GM21360 (cell line): ENCODE data around the gene DNAJC12.
"Not testable (repeated sequence)": the region's sequence is repeated elsewhere in the genome, so short reads cannot be mapped to it uniquely, and the experiment has no call there.

Experiments
- ATAC-seq: cut with Tn5 transposase; IDR thresholded peaks from one replicate; pipeline ENCODE4 v1.9.1; 2021; ENCODE audit warnings: mild to moderate bottlenecking, moderate library complexity; ENCODE audit not compliant: unreplicated experiment

The DNAJC12 gene

GRCh38 chr10:67837541-67838314, at the start of gene DNAJC12:
Gene DNAJC12, minus strand, starts transcription at chr10:67838188. Its CDS starts 177 bp downstream, at chr10:67838011.
- no peak for ATAC-seq

DNA sequence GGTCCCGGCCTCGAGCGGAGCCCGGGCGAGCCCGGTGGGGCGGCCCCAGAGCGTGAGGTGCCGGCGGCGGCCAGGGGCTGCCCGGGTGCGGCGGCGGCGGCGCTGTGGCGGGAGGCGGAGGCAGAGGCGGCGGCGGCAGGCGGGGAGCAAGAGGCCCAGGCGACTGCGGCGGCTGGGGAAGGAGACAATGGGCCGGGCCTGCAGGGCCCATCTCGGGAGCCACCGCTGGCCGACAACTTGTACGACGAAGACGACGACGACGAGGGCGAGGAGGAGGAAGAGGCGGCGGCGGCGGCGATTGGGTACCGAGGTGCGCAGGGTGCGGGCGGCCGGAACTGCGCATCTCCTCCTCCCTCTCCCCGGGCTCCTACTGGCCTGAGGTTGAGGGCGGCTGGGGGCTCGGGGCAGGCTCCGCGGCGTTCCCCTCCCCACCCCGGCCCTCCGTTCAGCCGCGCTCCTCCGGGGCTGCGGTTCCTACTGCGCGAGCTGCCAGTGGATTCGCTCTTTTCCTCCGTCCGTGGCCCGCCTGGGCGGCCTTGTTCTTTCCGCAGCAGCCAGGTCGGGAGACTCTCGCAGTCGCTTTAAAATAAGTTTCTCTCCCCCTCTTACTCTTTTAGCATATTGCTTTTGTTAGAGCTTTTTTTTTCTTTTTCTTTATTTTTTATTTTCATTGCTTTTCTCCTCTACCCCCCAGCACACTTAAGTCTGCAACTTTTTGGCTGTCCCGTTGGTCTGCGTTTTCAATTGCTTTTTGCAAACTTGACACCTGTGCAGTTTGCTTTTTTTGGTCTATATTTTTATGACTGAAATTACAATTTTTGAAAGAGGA, 47.1 kb upstream of the DNAJC12 start:
- ATAC-seq: peak; percentile 53

- ATAC-seq: peak; percentile 79
Measured at GRCh38 chr10:67884313-67884841, 46.4 kb upstream of the DNAJC12 start, which contains the start of gene SIRT1. Gene SIRT1, plus strand, starts transcription at chr10:67884656. Its CDS starts 66 bp downstream, at chr10:67884722.

- no peak for ATAC-seq
Measured at GRCh38 chr10:67883710-67884312, 45.8 kb upstream of the DNAJC12 start.

- no peak for ATAC-seq
Measured at GRCh38 chr10:67878133-67878532, 40.1 kb upstream of the DNAJC12 start.

- not testable (repeated sequence) for ATAC-seq
Measured at GRCh38 chr10:67877421-67877820, 39.4 kb upstream of the DNAJC12 start.

- no peak for ATAC-seq
Measured at GRCh38 chr10:67875340-67876238, 37.6 kb upstream of the DNAJC12 start.

DNA sequence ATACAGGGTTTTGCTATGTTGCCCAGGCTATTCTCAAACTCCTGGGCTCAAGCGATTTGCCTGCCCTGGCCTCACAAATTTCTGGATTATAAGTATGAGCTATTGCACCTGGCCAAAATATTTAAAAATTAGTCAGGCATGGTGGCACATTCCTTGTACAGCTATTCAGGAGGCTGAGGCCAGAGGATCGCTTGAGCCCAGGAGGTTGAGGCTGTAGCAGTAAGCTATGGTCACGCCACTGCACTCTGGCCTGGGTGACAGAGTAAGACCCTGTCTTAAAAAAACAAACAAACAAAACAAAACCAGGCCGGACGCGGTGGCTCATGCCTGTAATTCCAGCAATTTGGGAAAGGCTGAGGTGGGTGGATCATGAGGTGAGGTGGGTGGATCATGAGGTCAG, 32.0 kb upstream of the DNAJC12 start:
- no peak for ATAC-seq

GRCh38 chr10:67868132-67868531, 30.1 kb upstream of the DNAJC12 start:
- no peak for ATAC-seq

DNA sequence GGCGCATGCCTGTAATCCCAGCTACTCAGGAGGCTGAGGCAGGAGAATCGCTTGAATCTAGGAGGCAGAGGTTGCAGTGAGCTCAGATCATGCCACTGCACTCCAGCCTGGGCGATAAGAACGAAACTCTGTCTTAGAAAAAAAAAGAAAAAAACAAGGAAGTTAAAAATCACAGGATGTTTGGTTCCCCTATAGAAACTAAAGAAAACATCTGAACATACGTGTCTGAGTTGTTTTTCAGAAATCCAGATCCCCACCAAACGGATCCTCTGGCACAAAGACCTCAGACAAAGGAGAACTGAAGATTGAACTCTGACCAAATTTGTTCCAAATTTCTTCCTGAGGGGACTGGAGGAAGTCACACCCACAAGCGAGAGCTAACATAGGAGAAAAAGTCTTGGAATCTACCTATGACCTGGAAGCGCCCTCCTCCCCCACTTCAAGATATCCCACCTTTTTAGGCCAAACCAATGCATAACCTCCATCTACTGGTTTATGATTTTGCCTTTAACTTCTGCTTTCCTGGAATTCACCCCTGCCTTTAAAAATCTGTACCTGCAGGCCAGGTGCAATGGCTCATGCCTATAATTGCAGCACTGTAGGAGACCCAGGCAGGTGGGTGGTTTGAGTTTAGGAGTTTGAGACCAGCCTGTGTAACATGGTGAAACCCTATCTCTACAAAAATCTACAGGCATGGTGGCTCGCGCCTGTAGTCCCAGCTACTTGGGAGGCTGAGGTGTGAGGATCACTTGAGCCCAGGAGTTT, 26.8 kb upstream of the DNAJC12 start:
- no peak for ATAC-seq

- ATAC-seq: no peak
Measured at GRCh38 chr10:67863094-67863493, 25.1 kb upstream of the DNAJC12 start.

- ATAC-seq: no peak
Measured at GRCh38 chr10:67861750-67862432, 23.9 kb upstream of the DNAJC12 start.

- no peak for ATAC-seq
Measured at GRCh38 chr10:67858971-67859370, 21.0 kb upstream of the DNAJC12 start.

DNA sequence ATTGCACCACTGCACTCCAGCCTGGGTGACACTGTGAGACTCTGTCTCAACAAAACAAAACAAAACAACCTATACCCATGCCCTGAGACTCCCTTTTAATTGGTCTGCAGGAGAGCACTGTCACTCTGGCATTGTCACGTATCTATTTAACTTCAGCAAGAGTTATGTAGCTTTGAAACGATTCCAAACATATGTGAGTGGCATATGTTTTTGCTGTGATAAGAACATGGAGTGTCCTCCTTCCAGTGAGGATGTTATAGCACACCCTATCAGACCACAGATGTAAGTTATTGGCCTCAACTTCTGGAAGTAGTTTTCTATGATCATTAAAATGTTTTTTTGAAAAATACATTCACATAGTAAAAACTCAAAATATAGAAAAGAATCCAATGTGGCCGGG, 15.5 kb upstream of the DNAJC12 start:
- no peak for ATAC-seq

DNA sequence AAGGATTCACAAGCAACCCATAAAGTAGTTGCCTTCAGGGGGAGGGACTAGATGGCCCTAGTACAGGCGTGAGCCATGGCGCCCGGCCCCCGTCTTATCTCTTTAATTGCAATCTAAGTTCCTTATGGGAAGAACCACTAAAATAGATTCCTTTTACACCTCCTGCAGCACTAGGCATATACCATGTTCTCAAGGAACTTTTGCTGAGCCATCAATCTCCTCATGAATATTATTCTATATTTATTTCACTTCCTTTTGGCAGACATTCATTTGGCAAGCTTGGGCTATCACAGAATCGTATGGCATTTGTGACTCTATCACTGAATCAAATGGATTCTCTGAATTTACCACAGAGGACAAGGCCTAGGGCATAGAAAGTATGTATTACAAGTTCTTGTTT, 14.8 kb upstream of the DNAJC12 start:
- no peak for ATAC-seq

- ATAC-seq: no peak
Measured at GRCh38 chr10:67851186-67851585, 13.2 kb upstream of the DNAJC12 start.

DNA sequence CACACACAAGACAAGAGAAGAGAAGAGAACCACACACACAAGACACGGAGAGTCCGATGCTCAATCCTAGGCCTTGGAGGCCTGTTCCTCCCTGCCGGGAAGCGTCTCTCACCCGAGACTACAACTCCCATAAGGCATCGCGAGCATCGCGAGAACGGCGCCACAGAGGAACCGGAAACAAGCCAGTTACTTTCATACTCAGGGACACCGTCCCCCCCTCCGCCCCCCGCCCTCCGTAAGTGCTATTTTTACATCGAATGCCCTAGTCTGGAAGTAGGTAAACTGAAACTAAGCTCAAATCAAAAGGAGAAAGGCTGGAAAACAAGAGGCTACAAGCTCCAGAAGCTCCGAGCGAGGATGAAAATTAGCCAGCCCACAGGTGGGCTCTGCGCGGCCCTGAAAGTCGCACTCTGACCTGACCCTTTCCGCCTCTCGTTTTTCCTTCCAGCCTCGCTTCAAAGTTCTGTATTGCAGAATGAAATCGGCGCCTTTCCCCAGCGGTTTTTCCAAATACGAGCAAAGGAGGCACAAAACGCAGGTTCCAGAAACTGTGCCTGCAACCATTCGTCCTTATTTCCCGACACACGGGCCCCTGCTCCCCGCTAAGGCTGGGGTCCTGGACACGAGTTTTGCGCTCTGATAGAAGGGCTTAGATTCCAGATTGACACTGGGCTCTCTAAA, 11.5 kb upstream of the DNAJC12 start:
- ATAC-seq: peak; percentile 96

GRCh38 chr10:67843284-67843683, 5.3 kb upstream of the DNAJC12 start:
- ATAC-seq: no peak
